Endodermal cell (in vitro differentiated cells): Measurements from ENCODE around the gene CHRND. TPM values are rescaled to one million over a fixed set of nuclear protein-coding genes. Genes with fewer than 3 reads are reported as not detected.
A peak's percentile ranks its signal among the peaks of the same experiment; 100 is the strongest.

ENCODE experiments used
- DNase-seq: peaks from one replicate; pipeline ENCODE4 v3.0.0-alpha.2; 2017
- H3K27ac ChIP-seq: 2 replicates; pipeline ENCODE4 v1.5.1; 2013; ENCODE audit warnings: mild to moderate bottlenecking, low read depth, low read length, moderate library complexity
- H3K27me3 ChIP-seq: 2 replicates; pipeline ENCODE4 v1.6.1; 2013; ENCODE audit warnings: mild to moderate bottlenecking, low read length, moderate library complexity; ENCODE audit not compliant: insufficient read depth, control insufficient read depth, poor library complexity, severe bottlenecking
- H3K36me3 ChIP-seq: 2 replicates; pipeline ENCODE4 v1.7.0; 2013; ENCODE audit warnings: mild to moderate bottlenecking, low read length, moderate library complexity; ENCODE audit not compliant: control insufficient read depth, insufficient read depth
- H3K4me1 ChIP-seq: one replicate; pipeline ENCODE4 v1.7.0; 2013; ENCODE audit warnings: low read length; ENCODE audit not compliant: control insufficient read depth, insufficient read depth
- H3K4me3 ChIP-seq: 2 replicates; pipeline ENCODE4 v1.5.1; 2013; ENCODE audit warnings: mild to moderate bottlenecking, low read length, moderate library complexity
- H3K9ac ChIP-seq: 2 replicates; pipeline ENCODE4 v1.6.1; 2013; ENCODE audit warnings: mild to moderate bottlenecking, low read length, moderate library complexity; ENCODE audit not compliant: poor library complexity, severe bottlenecking; ENCODE audit errors: extremely low read depth
- H3K9me3 ChIP-seq: 2 replicates; pipeline ENCODE4 v1.6.1; 2013; ENCODE audit warnings: mild to moderate bottlenecking, low read length, moderate library complexity; ENCODE audit not compliant: control insufficient read depth
- H3K27ac Mint-ChIP-seq: 2 replicates; pipeline ENCODE4 v1.8.0; 2020; ENCODE audit warnings: mixed read lengths
- H3K27me3 Mint-ChIP-seq: 2 replicates; pipeline ENCODE4 v1.8.0; 2021; ENCODE audit warnings: mild to moderate bottlenecking, mixed read lengths; ENCODE audit not compliant: insufficient read depth
- H3K36me3 Mint-ChIP-seq: 2 replicates; pipeline ENCODE4 v1.8.0; 2020; ENCODE audit warnings: low read depth, mixed read lengths
- H3K4me1 Mint-ChIP-seq: 2 replicates; pipeline ENCODE4 v1.8.0; 2020; ENCODE audit warnings: mixed read lengths
- H3K4me3 Mint-ChIP-seq: 2 replicates; pipeline ENCODE4 v1.8.0; 2020; ENCODE audit warnings: mild to moderate bottlenecking, moderate library complexity, mixed read lengths
- H3K9me3 Mint-ChIP-seq: 2 replicates; pipeline ENCODE4 v1.8.0; 2020; ENCODE audit warnings: mild to moderate bottlenecking, mixed read lengths
- CTCF ChIP-seq: fragments of 200-600 bp; sonication (generic); conservative IDR thresholded peaks from 2 replicates; pipeline ENCODE4 v1.5.0; 2021; ENCODE audit warnings: antibody characterized with exemption, mild to moderate bottlenecking
- WGBS, 2 experiments: methylation state at CpG; one replicate each; pipeline versions ENCODE4 v1.1.5 to v1.1.7; 2013; ENCODE audit warnings: missing lambda C conversion rate in 2 of 2, mixed read lengths in 1 of 2; ENCODE audit not compliant: insufficient coverage in 1 of 2, insufficient read length in 1 of 2; 5-methylcytosine and 5-hydroxymethylcytosine counted together
- long read RNA-seq, 4 experiments: library from polyadenylated mRNA in 2 of 4; library from RNA in 1 of 4; library from capped mRNA in 1 of 4; stranded (forward) in 3 of 4; unstranded in 1 of 4; transcript quantifications; one replicate each; pipeline ENCODE4 v2.0.0, GENCODE V29; 2020 to 2021; ENCODE audit warnings: inconsistent platforms in 1 of 4
- polyA plus RNA-seq, 2 experiments: library from polyadenylated mRNA; stranded (reverse); fragments of 50-300 nt; gene quantifications; one replicate each; pipeline ENCODE4 v1.2.3, GENCODE V29; 2013
- total RNA-seq, 2 donors: library from RNA; stranded (reverse); fragmentation: NEBNext Ultra II Directional in 1 of 2; extraction: Animal tissue kit (Norgen Biotek cat#: 25700) in 1 of 2; gene quantifications; 2 replicates in 1 of 2; 3 replicates in 1 of 2; pipeline ENCODE4 v1.2.1, GENCODE V29; 2021

Gene CHRND
- total RNA-seq = under 1 TPM in 1 of 2 donors, not detected in 1; 0.11 TPM
- 1.2 TPM for polyA plus RNA-seq (2013, experiment 1 of 2)
- polyA plus RNA-seq (2013, experiment 2 of 2) = 0.70 TPM
- long read RNA-seq, experiment 1 = 0 reads
- long read RNA-seq, experiment 2 = 0 reads
- long read RNA-seq, experiment 3, partial matches to known transcripts = 0 of 2 reads
- long read RNA-seq, experiment 3, other reads (novel, unspliced or antisense) = 0 of 2 reads
- long read RNA-seq, experiment 4 = 0 reads

- DNase-seq = peak; percentile 64
- H3K36me3 Mint-ChIP-seq = no peaks in the 10 kb centered on the region
- H3K27ac Mint-ChIP-seq = no peak within 1 kb of the TSS
Measured at GRCh38 chr2:232525791-232526371, at the start of gene CHRND. TSS of gene CHRND (plus strand) at chr2:232526160. CDS start at chr2:232526216, 56 bp downstream.

GRCh38 chr2:232476791-232477190 lies 49.2 kb upstream of the CHRND start:
- no peak overlapping the region for H3K27ac ChIP-seq
- no peaks in the 10 kb centered on the region for H3K36me3 ChIP-seq
- TF ChIP-seq CTCF = no peak
- H3K9me3 Mint-ChIP-seq = no peaks in the 10 kb centered on the region
- DNase-seq = peak; percentile 30
- no peak overlapping the region for H3K9ac ChIP-seq
- 80 to 92% methylated on average over 1 to 7 of the region's 7 CpGs for WGBS, 2 experiments
- no peaks in the 10 kb centered on the region for H3K4me1 ChIP-seq
- no peaks in the 10 kb centered on the region for H3K4me1 Mint-ChIP-seq
- no peak overlapping the region for H3K4me3 Mint-ChIP-seq
- peaks cover 37% of the 10 kb centered on the region for H3K27me3 Mint-ChIP-seq
- H3K36me3 Mint-ChIP-seq = no peaks in the 10 kb centered on the region
- H3K27me3 ChIP-seq = peaks cover 26% of the 10 kb centered on the region
- H3K9me3 ChIP-seq = no peaks in the 10 kb centered on the region
- H3K27ac Mint-ChIP-seq = no peak overlapping the region
- H3K4me3 ChIP-seq = no peak overlapping the region

More at GRCh38 chr2:232525791-232526371, at the start of gene CHRND:
- Histone ChIP-seq H3K27me3 (peaks cover 45% of the 10 kb centered on the region), H3K27ac (no peak within 1 kb of the TSS), H3K36me3 (no peaks in the 10 kb centered on the region), H3K9me3 (no peaks in the 10 kb centered on the region), H3K9ac (no peak within 1 kb of the TSS), H3K4me1 (no peaks in the 10 kb centered on the region), H3K4me3 (no peak within 1 kb of the TSS)
- Mint-ChIP-seq H3K4me1 (no peaks in the 10 kb centered on the region), H3K4me3 (no peak within 1 kb of the TSS), H3K27me3 (peaks cover 51% of the 10 kb centered on the region), H3K9me3 (no peaks in the 10 kb centered on the region)
- TF ChIP-seq CTCF = no peak
- WGBS, 2 experiments = 49 to 67% methylated on average over 1 to 16 of the region's 18 CpGs

GRCh38 chr2:232477751-232478510 lies 48.0 kb upstream of the CHRND start:
- H3K4me1 Mint-ChIP-seq = no peaks in the 10 kb centered on the region
- no peak overlapping the region for H3K27ac Mint-ChIP-seq
- WGBS, 2 experiments = 89 to 93% methylated on average over 8 to 13 of the region's 13 CpGs
- Histone ChIP-seq H3K4me1 (no peaks in the 10 kb centered on the region), H3K36me3 (no peaks in the 10 kb centered on the region), H3K27ac (no peak overlapping the region), H3K9ac (no peak overlapping the region), H3K27me3 (peaks cover 21% of the 10 kb centered on the region), H3K9me3 (no peaks in the 10 kb centered on the region), H3K4me3 (no peak overlapping the region)
- no peak for TF ChIP-seq CTCF
- peak; percentile 45 for DNase-seq
- no peaks in the 10 kb centered on the region for H3K36me3 Mint-ChIP-seq
- no peak overlapping the region for H3K4me3 Mint-ChIP-seq
- H3K27me3 Mint-ChIP-seq = peaks cover 38% of the 10 kb centered on the region
- H3K9me3 Mint-ChIP-seq = no peaks in the 10 kb centered on the region
